Endothelial cell (in vitro differentiated cells): ENCODE measurements around the gene KMT5C. TPM values are rescaled to one million over a fixed set of nuclear protein-coding genes. Genes with fewer than 3 reads are reported as not detected.
A peak's percentile ranks its signal among the peaks of the same experiment; 100 is the strongest.

ENCODE experiments used
- DNase-seq: peaks from one replicate; pipeline ENCODE4 v3.0.0; 2021; ENCODE audit warnings: low spot score
- H3K27ac Mint-ChIP-seq: one replicate; pipeline ENCODE4 v1.8.0; 2021; ENCODE audit warnings: mixed read lengths, inconsistent platforms; ENCODE audit not compliant: unreplicated experiment
- H3K27me3 Mint-ChIP-seq: one replicate; pipeline ENCODE4 v1.8.0; 2021; ENCODE audit warnings: mild to moderate bottlenecking, moderate library complexity, mixed read lengths, inconsistent platforms; ENCODE audit not compliant: unreplicated experiment
- H3K36me3 Mint-ChIP-seq: one replicate; pipeline ENCODE4 v1.8.0; 2021; ENCODE audit warnings: mild to moderate bottlenecking, low read depth, mixed read lengths, inconsistent platforms; ENCODE audit not compliant: unreplicated experiment
- H3K4me1 Mint-ChIP-seq: one replicate; pipeline ENCODE4 v1.8.0; 2021; ENCODE audit warnings: mild to moderate bottlenecking, mixed read lengths, inconsistent platforms; ENCODE audit not compliant: unreplicated experiment
- H3K4me3 Mint-ChIP-seq: one replicate; pipeline ENCODE4 v1.8.0; 2021; ENCODE audit warnings: mild to moderate bottlenecking, mixed read lengths, inconsistent platforms; ENCODE audit not compliant: unreplicated experiment
- H3K9me3 Mint-ChIP-seq: one replicate; pipeline ENCODE4 v1.8.0; 2021; ENCODE audit warnings: mixed read lengths, inconsistent platforms; ENCODE audit not compliant: unreplicated experiment
- CTCF ChIP-seq: fragments of 200-600 bp; sonication (generic); IDR thresholded peaks from one replicate; pipeline ENCODE4 v1.5.0; 2021; ENCODE audit warnings: antibody characterized with exemption; ENCODE audit not compliant: unreplicated experiment
- total RNA-seq: library from RNA; stranded (reverse); fragmentation: NEBNext Ultra II Directional; extraction: Animal tissue kit (Norgen Biotek cat#: 25700); gene quantifications from one replicate; pipeline ENCODE4 v1.2.1, GENCODE V29; 2021; ENCODE audit not compliant: unreplicated experiment

KMT5C gene
- total RNA-seq, 1 donor from 2014 or later, result 18.4 TPM

GRCh38 chr19:55360902-55361301, 21.2 kb downstream of the KMT5C start:
- H3K27me3 Mint-ChIP-seq, result peaks cover 16% of the 10 kb centered on the region
- no peaks in the 10 kb centered on the region for H3K4me1 Mint-ChIP-seq
- no peak overlapping the region for H3K4me3 Mint-ChIP-seq
- H3K27ac Mint-ChIP-seq, result no peak overlapping the region
- no peak for DNase-seq
- TF ChIP-seq CTCF, result no peak
- H3K36me3 Mint-ChIP-seq, result peaks cover 3% of the 10 kb centered on the region
- H3K9me3 Mint-ChIP-seq, result no peaks in the 10 kb centered on the region

- Mint-ChIP-seq H3K9me3 (no peaks in the 10 kb centered on the region), H3K36me3 (peaks cover 3% of the 10 kb centered on the region), H3K27me3 (peaks cover 15% of the 10 kb centered on the region), H3K4me1 (no peaks in the 10 kb centered on the region), H3K27ac (no peak overlapping the region), H3K4me3 (no peak overlapping the region)
- no peak for DNase-seq
- TF ChIP-seq CTCF, result no peak
Observed at GRCh38 chr19:55362174-55362989, 22.7 kb downstream of the KMT5C start.

- Mint-ChIP-seq H3K36me3 (no peaks in the 10 kb centered on the region), H3K27me3 (peaks cover 17% of the 10 kb centered on the region), H3K4me1 (no peaks in the 10 kb centered on the region), H3K4me3 (no peak within 1 kb of the TSS), H3K9me3 (no peaks in the 10 kb centered on the region), H3K27ac (peak within 1 kb of the TSS; percentile 36)
- TF ChIP-seq CTCF, result no peak
- no peak for DNase-seq
Observed at GRCh38 chr19:55362990-55363716, 23.5 kb downstream of the KMT5C start, which contains the start of gene GARIN5B. Gene GARIN5B (minus strand): TSS chr19:55363260. CDS start chr19:55363066, 194 bp downstream.

- Mint-ChIP-seq H3K4me1 (no peaks in the 10 kb centered on the region), H3K27me3 (peaks cover 22% of the 10 kb centered on the region), H3K9me3 (no peaks in the 10 kb centered on the region), H3K27ac (no peak overlapping the region), H3K4me3 (no peak overlapping the region), H3K36me3 (no peaks in the 10 kb centered on the region)
- no peak for DNase-seq
- no peak for TF ChIP-seq CTCF
Observed at GRCh38 chr19:55365245-55365644, 25.6 kb downstream of the KMT5C start.

GRCh38 chr19:55365964-55366363, 26.3 kb downstream of the KMT5C start:
- no peak for DNase-seq
- peaks cover 4% of the 10 kb centered on the region for H3K4me1 Mint-ChIP-seq
- H3K27ac Mint-ChIP-seq, result no peak overlapping the region
- H3K9me3 Mint-ChIP-seq, result no peaks in the 10 kb centered on the region
- H3K36me3 Mint-ChIP-seq, result no peaks in the 10 kb centered on the region
- H3K27me3 Mint-ChIP-seq, result peaks cover 24% of the 10 kb centered on the region
- no peak for TF ChIP-seq CTCF
- H3K4me3 Mint-ChIP-seq, result no peak overlapping the region
